HCT116 (cell line): ENCODE measurements around the gene SNX25. TPM values are rescaled to one million over a fixed set of nuclear protein-coding genes. Genes with fewer than 3 reads are reported as not detected.

ENCODE experiments used
- ATAC-seq: fragments of 200-7000 bp; cut with Tn5 transposase; 2 replicates; pipeline ENCODE4 v1.9.1; 2020; ENCODE audit warnings: mild to moderate bottlenecking, moderate library complexity
- BruUV-seq: library from RNA; stranded (reverse); fragments of 400-500 nt; replicated peaks from 2 replicates; lab custom pipeline; 2021; lab: Mats Ljungman, UMichigan
- CTCF ChIA-PET: fragments of 300-600 bp; sonication (Branson Sonifier 250); formaldehyde crosslinking; loops from one replicate; lab custom pipeline; 2021; ENCODE audit warnings: antibody characterized with exemption; lab: Charles Lee
- POLR2A ChIA-PET: fragments of 300-600, 350-600 bp; sonication (Branson Sonifier 250); formaldehyde crosslinking; loops from one replicate; lab custom pipeline; 2021; ENCODE audit warnings: antibody characterized with exemption; lab: Charles Lee
- RAD21 ChIA-PET, 2 experiments: fragments of 300-600 bp; sonication (Branson Sonifier 250); formaldehyde crosslinking; loops; one replicate each; lab custom pipeline; 2023; ENCODE audit warnings: low total read pairs in 2 of 2; ENCODE audit not compliant: uncharacterized antibody in 2 of 2, unreplicated experiment in 2 of 2, low non-redundant PET in 1 of 2; lab: Charles Lee
- DNase-seq: peaks from one replicate; pipeline ENCODE4 v3.0.0-alpha.2; 2010; ENCODE audit warnings: low read depth, low spot score
- H2AFZ ChIP-seq: fragments of 200-600 bp; shearing (Covaris generic), sonication (generic); 2 replicates; pipeline ENCODE4 v1.6.1; 2017; ENCODE audit warnings: low read depth, mixed run types, mixed read lengths, antibody characterized with exemption, low read length; ENCODE audit not compliant: poor library complexity, severe bottlenecking
- H3K27ac ChIP-seq: 2 replicates; pipeline ENCODE4 v1.5.1; 2012; ENCODE audit warnings: low read depth, low read length
- H3K27me3 ChIP-seq: fragments of 200-600 bp; sonication (generic); 2 replicates; pipeline ENCODE4 v1.6.1; 2016; ENCODE audit warnings: mixed run types, low read length, mixed read lengths; ENCODE audit not compliant: insufficient read depth
- H3K36me3 ChIP-seq, 2 experiments: fragments of 200-500 bp in 1 of 2; fragments of 200-600 bp in 1 of 2; sonication (Bioruptor generic) in 1 of 2; sonication (generic) in 1 of 2; 2 replicates each; pipeline versions ENCODE4 v1.5.1 to v1.6.1; 2014 to 2016; ENCODE audit warnings: low read length in 2 of 2, inconsistent platforms in 1 of 2, mixed read lengths in 1 of 2, mixed run types in 1 of 2; ENCODE audit not compliant: insufficient read depth in 2 of 2, control insufficient read depth in 1 of 2
- H3K4me1 ChIP-seq, 2 experiments: fragments of 200-600 bp in 1 of 2; sonication (generic) in 1 of 2; 2 replicates each; pipeline versions ENCODE4 v1.5.1 to v1.6.1; 2012 to 2017; ENCODE audit warnings: low read length in 2 of 2, inconsistent platforms in 1 of 2, mild to moderate bottlenecking in 1 of 2, mixed read lengths in 1 of 2, mixed run types in 1 of 2, moderate library complexity in 1 of 2; ENCODE audit not compliant: insufficient read depth in 2 of 2, control insufficient read depth in 1 of 2
- H3K4me2 ChIP-seq: fragments of 200-600 bp; sonication (generic); 2 replicates; pipeline ENCODE4 v1.6.1; 2017; ENCODE audit warnings: mixed run types, low read length, mixed read lengths
- H3K4me3 ChIP-seq, 2 experiments: fragments of 200-600 bp in 1 of 2; sonication (generic) in 1 of 2; replicated peaks in 1 of 2; 2 replicates each; pipeline ENCODE4 v1.5.1; 2011 to 2016; ENCODE audit warnings: low read length in 2 of 2, control low read depth in 1 of 2, low read depth in 1 of 2, mild to moderate bottlenecking in 1 of 2, mixed read lengths in 1 of 2, mixed run types in 1 of 2
- H3K79me2 ChIP-seq: fragments of 200-600 bp; sonication (generic); 2 replicates; pipeline ENCODE4 v1.6.1; 2017; ENCODE audit warnings: mild to moderate bottlenecking, mixed run types, low read length, moderate library complexity, mixed read lengths; ENCODE audit not compliant: insufficient read depth
- H3K9ac ChIP-seq: fragments of 200-600 bp; sonication (generic); 2 replicates; pipeline ENCODE4 v1.6.1; 2016; ENCODE audit warnings: low read length, mixed read lengths
- H3K9me2 ChIP-seq: fragments of 200-600 bp; sonication (generic), shearing (Covaris generic); 2 replicates; pipeline ENCODE4 v1.6.1; 2017; ENCODE audit warnings: mixed run types, mild to moderate bottlenecking, moderate library complexity; ENCODE audit not compliant: insufficient read depth
- H3K9me3 ChIP-seq, 2 experiments: fragments of 200-500 bp in 1 of 2; fragments of 200-600 bp in 1 of 2; sonication (Bioruptor generic) in 1 of 2; sonication (generic) in 1 of 2; 2 replicates each; pipeline ENCODE4 v1.6.1; 2014 to 2017; ENCODE audit warnings: low read length in 2 of 2, mixed read lengths in 2 of 2, inconsistent platforms in 1 of 2, low read depth in 1 of 2, mild to moderate bottlenecking in 1 of 2, mixed run types in 1 of 2, moderate library complexity in 1 of 2; ENCODE audit not compliant: control insufficient read depth in 1 of 2, insufficient read depth in 1 of 2
- H4K20me1 ChIP-seq: fragments of 200-600 bp; sonication (generic), shearing (Covaris generic); 2 replicates; pipeline ENCODE4 v1.6.1; 2017; ENCODE audit warnings: mixed run types, mild to moderate bottlenecking, moderate library complexity; ENCODE audit not compliant: insufficient read depth
- EGR1 ChIP-seq: IDR thresholded peaks from 2 replicates; pipeline ENCODE4 v1.6.1; 2012; ENCODE audit warnings: low read depth
- FOSL1 ChIP-seq: IDR thresholded peaks from 2 replicates; pipeline ENCODE4 v1.6.1; 2012; ENCODE audit warnings: low read depth
- JUND ChIP-seq: IDR thresholded peaks from 2 replicates; pipeline ENCODE4 v1.6.1; 2012
- SP1 ChIP-seq: IDR thresholded peaks from 2 replicates; pipeline ENCODE4 v1.6.1; 2012; ENCODE audit warnings: low read depth
- SRF ChIP-seq: IDR thresholded peaks from 2 replicates; pipeline ENCODE4 v1.6.1; 2012; ENCODE audit warnings: low read depth
- TCF7L2 ChIP-seq: IDR thresholded peaks from 2 replicates; pipeline ENCODE4 v1.7.0; 2011; ENCODE audit warnings: borderline replicate concordance, inconsistent platforms; ENCODE audit not compliant: insufficient read depth, insufficient read length; ENCODE audit errors: extremely low read depth
- YY1 ChIP-seq: IDR thresholded peaks from 2 replicates; pipeline ENCODE4 v1.6.1; 2011; ENCODE audit warnings: low read length, low read depth, moderate library complexity, mild to moderate bottlenecking; ENCODE audit not compliant: insufficient replicate concordance; ENCODE audit errors: extremely low read depth
- ZFX ChIP-seq: fragments of 450-650 bp; IDR thresholded peaks from 2 replicates; pipeline ENCODE4 v1.6.1; 2017
- intact Hi-C: fragments of 100-400 bp; cut with micrococcal nuclease; formaldehyde crosslinking; loops from 2 replicates; pipeline ENCODE4 v1.10.0; 2022
- total RNA-seq: library from RNA; stranded (reverse); gene quantifications from one replicate; pipeline ENCODE4 v1.2.1, GENCODE V29; 2021; ENCODE audit not compliant: unreplicated experiment
- TF ChIP-seq, protein P1 (sequence below), 3 experiments: fragments of 200-600 bp in 1 of 3; sonication (generic) in 1 of 3; IDR thresholded peaks in 2 of 3; conservative IDR thresholded peaks in 1 of 3; 2 replicates each; pipeline ENCODE4 v1.5.1; 2012 to 2017; ENCODE audit warnings: low read depth in 2 of 3, low read length in 2 of 3, antibody characterized with exemption in 1 of 3, borderline replicate concordance in 1 of 3, control low read depth in 1 of 3, mild to moderate bottlenecking in 1 of 3, mixed read lengths in 1 of 3, mixed run types in 1 of 3, moderate library complexity in 1 of 3; ENCODE audit not compliant: insufficient read depth in 1 of 3

The SNX25 gene
- total RNA-seq, 1 experiment from 2014 or later = 20.9 TPM

DNA sequence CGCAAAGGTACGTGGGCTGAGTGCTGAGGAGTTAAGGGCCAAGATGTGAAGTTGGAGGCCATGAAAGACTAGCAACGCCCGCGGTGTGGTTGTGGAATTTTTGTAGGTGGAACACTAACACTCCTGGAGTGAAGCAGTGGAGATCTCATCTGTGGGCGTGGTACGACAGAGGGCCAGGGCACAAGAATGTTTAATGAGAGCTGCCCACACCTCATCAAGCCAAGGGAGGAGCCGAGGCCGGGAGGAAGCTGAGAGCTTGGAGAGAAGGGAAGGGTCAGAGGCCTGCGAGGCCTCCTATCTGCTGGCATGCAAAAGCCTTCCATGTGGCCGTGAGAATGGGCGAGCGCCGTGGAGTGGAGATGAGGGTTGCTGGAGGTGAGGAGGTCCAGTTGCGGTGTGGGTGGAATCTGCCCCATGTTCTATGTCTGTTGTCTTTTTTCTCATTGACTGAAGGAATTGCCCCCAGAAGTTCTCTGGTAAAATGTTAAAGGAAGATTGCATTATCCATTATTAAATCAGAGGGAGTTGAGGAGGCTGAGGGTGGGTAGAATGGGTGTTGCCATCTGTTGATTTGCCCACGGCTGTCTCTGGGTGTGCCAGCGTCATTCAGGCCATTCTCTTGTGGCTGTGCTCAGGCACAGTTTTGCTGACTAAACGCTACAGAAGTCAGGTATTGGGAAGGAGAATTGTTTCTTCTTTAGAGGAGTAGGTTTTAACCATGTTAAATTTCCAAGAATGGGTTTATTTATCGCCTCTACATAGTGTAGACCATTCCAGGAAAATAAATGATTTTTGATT lies 19.8 kb downstream of the SNX25 start:
- no peak overlapping the region for H2AFZ ChIP-seq
- DNase-seq (no peak), ATAC-seq (no peak)
- H3K9ac ChIP-seq = no peak overlapping the region
- intact Hi-C loops = no loop called here
- ChIA-PET CTCF (no interaction called here), RAD21 (no interaction called here), POLR2A (no interaction called here)
- no peaks in the 10 kb centered on the region for H3K9me2 ChIP-seq
- no peak for TF ChIP-seq SP1
- TF ChIP-seq, protein P1, sequence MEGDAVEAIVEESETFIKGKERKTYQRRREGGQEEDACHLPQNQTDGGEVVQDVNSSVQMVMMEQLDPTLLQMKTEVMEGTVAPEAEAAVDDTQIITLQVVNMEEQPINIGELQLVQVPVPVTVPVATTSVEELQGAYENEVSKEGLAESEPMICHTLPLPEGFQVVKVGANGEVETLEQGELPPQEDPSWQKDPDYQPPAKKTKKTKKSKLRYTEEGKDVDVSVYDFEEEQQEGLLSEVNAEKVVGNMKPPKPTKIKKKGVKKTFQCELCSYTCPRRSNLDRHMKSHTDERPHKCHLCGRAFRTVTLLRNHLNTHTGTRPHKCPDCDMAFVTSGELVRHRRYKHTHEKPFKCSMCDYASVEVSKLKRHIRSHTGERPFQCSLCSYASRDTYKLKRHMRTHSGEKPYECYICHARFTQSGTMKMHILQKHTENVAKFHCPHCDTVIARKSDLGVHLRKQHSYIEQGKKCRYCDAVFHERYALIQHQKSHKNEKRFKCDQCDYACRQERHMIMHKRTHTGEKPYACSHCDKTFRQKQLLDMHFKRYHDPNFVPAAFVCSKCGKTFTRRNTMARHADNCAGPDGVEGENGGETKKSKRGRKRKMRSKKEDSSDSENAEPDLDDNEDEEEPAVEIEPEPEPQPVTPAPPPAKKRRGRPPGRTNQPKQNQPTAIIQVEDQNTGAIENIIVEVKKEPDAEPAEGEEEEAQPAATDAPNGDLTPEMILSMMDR (IDR thresholded peaks at IDR 0.05 in 2 of 3, conservative IDR thresholded peaks at IDR 0.05 in 1 of 3; ENCODE audit: borderline replicate concordance in 1 of 3, insufficient read depth in 1 of 3, low read depth in 2 of 3, low read length in 2 of 3) = no peak
- no peak for TF ChIP-seq EGR1
- TF ChIP-seq YY1 = no peak
- no peak for TF ChIP-seq ZFX
- H3K36me3 ChIP-seq = no peaks in the 10 kb centered on the region
- H3K9me3 ChIP-seq = no peaks in the 10 kb centered on the region
- H3K4me2 ChIP-seq = no peak overlapping the region
- peaks cover 35% of the 10 kb centered on the region for H3K79me2 ChIP-seq
- H3K27ac ChIP-seq = no peak overlapping the region
- BruUV-seq = no TSS peak
- H3K4me1 ChIP-seq = peaks cover 4 to 19% of the 10 kb centered on the region in 2 experiments; a peak in 2 of 4 replicates
- no peaks in the 10 kb centered on the region for H4K20me1 ChIP-seq
- no peaks in the 10 kb centered on the region for H3K27me3 ChIP-seq
- H3K4me3 ChIP-seq = no peak overlapping the region

DNA sequence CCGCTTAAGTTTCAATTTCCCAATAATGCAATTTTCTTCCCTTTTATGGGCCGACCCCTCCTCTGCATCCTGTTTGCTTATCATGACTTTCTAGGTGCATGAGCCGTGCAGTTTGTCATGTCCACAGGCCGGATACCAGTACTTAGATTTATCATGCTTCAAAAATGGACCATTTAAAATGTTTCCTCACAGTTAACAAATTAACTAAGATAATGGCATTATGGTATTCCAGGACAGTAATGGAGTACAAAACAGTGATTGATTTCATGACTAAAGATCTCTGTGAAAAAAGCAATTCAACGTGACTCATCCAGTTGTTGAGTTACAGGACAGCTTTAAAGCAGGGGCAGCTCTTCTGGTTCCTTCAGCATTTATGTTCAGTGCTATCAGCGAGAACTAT lies 23.0 kb downstream of the SNX25 start:
- Histone ChIP-seq H3K27ac (no peak overlapping the region), H4K20me1 (no peaks in the 10 kb centered on the region), H2AFZ (no peak overlapping the region), H3K4me2 (no peak overlapping the region), H3K9me2 (no peaks in the 10 kb centered on the region), H3K4me3 (no peak overlapping the region), H3K36me3 (no peaks in the 10 kb centered on the region), H3K27me3 (no peaks in the 10 kb centered on the region), H3K79me2 (peaks cover 23% of the 10 kb centered on the region), H3K9ac (no peak overlapping the region), H3K4me1 (peaks cover 4 to 13% of the 10 kb centered on the region in 2 experiments; a peak in 2 of 4 replicates), H3K9me3 (no peaks in the 10 kb centered on the region)
- intact Hi-C loops = no loop called here
- no TSS peak for BruUV-seq
- TF ChIP-seq TCF7L2 (no peak), FOSL1 (no peak), SRF (no peak), JUND (no peak)
- ChIA-PET POLR2A (no interaction called here), CTCF (no interaction called here), RAD21 (no interaction called here)
- DNase-seq (no peak), ATAC-seq (no peak)
